Measurements from ENCODE around the gene CXXC1. TPM values are rescaled to one million over a fixed set of nuclear protein-coding genes. Genes with fewer than 3 reads are reported as not detected.

The CXXC1 gene
- total and polyA plus RNA-seq, 2 of the 13 experiments (the other 11 are each of a cell fraction or from before 2014, with no cell fraction given), result 32.9 to 39.0 TPM

GRCh38 chr18:50313873-50314460, 26.5 kb upstream of the CXXC1 start:
- Histone ChIP-seq H3K4me2 (ENCODE audit: low read depth, low read length) (peak overlapping the region; percentile 41), H3K9me3 (ENCODE audit: low read length) (no peaks in the 10 kb centered on the region), H4K20me1 (ENCODE audit: insufficient read depth, low read length) (no peaks in the 10 kb centered on the region), H3K27me3 (ENCODE audit: control insufficient read depth in 1 of 2, insufficient read depth in 2 of 2, low read length in 2 of 2) (no peaks in the 10 kb centered on the region), H3K36me3 (replicated peaks in 1 of 2; ENCODE audit: control insufficient read depth in 1 of 2, insufficient read depth in 2 of 2, low read length in 2 of 2) (no peaks in the 10 kb centered on the region), H3K4me1 (ENCODE audit: insufficient read depth, low read length) (peaks cover 33% of the 10 kb centered on the region), H3K27ac (ENCODE audit: extremely low read length, insufficient read depth, low read length) (no peak overlapping the region), H2AFZ (ENCODE audit: low read length) (no peak overlapping the region), H3K9ac (ENCODE audit: insufficient read depth, low read depth, low read length) (no peak overlapping the region), H3K4me3 (replicated peaks in 1 of 3; ENCODE audit: insufficient read depth in 1 of 3, low read depth in 2 of 3, low read length in 3 of 3) (no peak overlapping the region), H3K79me2 (ENCODE audit: insufficient read depth, low read length) (no peaks in the 10 kb centered on the region)
- CTCF ChIA-PET (ENCODE audit: low intra/inter-chr PET ratio, low total read pairs), result no interaction called here
- no TSS peak for BruUV-seq (replicated peaks)
- in situ Hi-C loops (cut with HindIII; ENCODE audit: extremely low pct_ligation_motif_present, low pct_unique_long_range_greater_than_20kb), result no loop called here
- peak; percentile 35; the same call in 1 of the 3 replicates for ATAC-seq
- no peak for FAIRE-seq
- POLR2A ChIA-PET, result no interaction called here
- 0% methylated on average over 2 of the region's 2 CpGs for WGBS (ENCODE audit: low lambda C conversion rate)
- intact Hi-C loops (cut with micrococcal nuclease; ENCODE audit: unreplicated experiment), result no loop called here
- no peak for DNase-seq (ENCODE audit: low spot score)
- TF ChIP-seq TFAP4 (IDR thresholded peaks at IDR 0.05; ENCODE audit: borderline replicate concordance, low read depth) (peak; percentile 41), NR2F6 (IDR thresholded peaks at IDR 0.05) (peak; percentile 52; the same call in 1 of the 2 replicates), NR2F6 (CRISPR knock-in tag; IDR thresholded peaks at IDR 0.05) (peak; percentile 35; the same call in 1 of the 2 replicates), ZZZ3 (CRISPR knock-in tag; IDR thresholded peaks at IDR 0.05; ENCODE audit: borderline replicate concordance) (no peak), ATRX (CRISPR knock-in tag; IDR thresholded peaks at IDR 0.05; ENCODE audit: borderline replicate concordance) (no peak), HNF4A (CRISPR knock-in tag; IDR thresholded peaks at IDR 0.05) (0 out of 2 replicates have a peak, but pooled peaks have one; percentile 15), NR2F1 (CRISPR knock-in tag; IDR thresholded peaks at IDR 0.05) (0 out of 4 replicates have a peak, but pooled peaks of 1 of the 2 experiments have one; percentile 10)

- WGBS (ENCODE audit: low lambda C conversion rate), result 50% methylated on average over 2 of the region's 2 CpGs
- H3K79me2 ChIP-seq (ENCODE audit: insufficient read depth, low read length), result no peaks in the 10 kb centered on the region
- no peak overlapping the region for H3K4me3 ChIP-seq (replicated peaks in 1 of 3; ENCODE audit: insufficient read depth in 1 of 3, low read depth in 2 of 3, low read length in 3 of 3)
- no peaks in the 10 kb centered on the region for H3K27me3 ChIP-seq (ENCODE audit: control insufficient read depth in 1 of 2, insufficient read depth in 2 of 2, low read length in 2 of 2)
- no peaks in the 10 kb centered on the region for H3K9me3 ChIP-seq (ENCODE audit: low read length)
- TF ChIP-seq ZBTB49 (CRISPR knock-in tag; IDR thresholded peaks at IDR 0.05; ENCODE audit: borderline replicate concordance) (no peak), ATF7 (IDR thresholded peaks at IDR 0.05) (peak; percentile 98), ATF7 (CRISPR knock-in tag; IDR thresholded peaks at IDR 0.05) (no peak), CREB1 (IDR thresholded peaks at IDR 0.05) (peak; percentile 93), CREB1 (CRISPR knock-in tag; IDR thresholded peaks at IDR 0.05) (no peak)
- H3K4me1 ChIP-seq (ENCODE audit: insufficient read depth, low read length), result peaks cover 41% of the 10 kb centered on the region
- no peak overlapping the region for H3K9ac ChIP-seq (ENCODE audit: insufficient read depth, low read depth, low read length)
- POLR2A ChIA-PET, result no interaction called here
- H3K4me2 ChIP-seq (ENCODE audit: low read depth, low read length), result peak overlapping the region; percentile 41; the same call in 1 of the 2 replicates
- CTCF ChIA-PET (ENCODE audit: low intra/inter-chr PET ratio, low total read pairs), result no interaction called here
- intact Hi-C loops (cut with micrococcal nuclease; ENCODE audit: unreplicated experiment) (no loop called here), in situ Hi-C loops (cut with HindIII; ENCODE audit: extremely low pct_ligation_motif_present, low pct_unique_long_range_greater_than_20kb) (no loop called here)
- no TSS peak for BruUV-seq (replicated peaks)
- H3K27ac ChIP-seq (ENCODE audit: extremely low read length, insufficient read depth, low read length), result no peak overlapping the region
- DNase-seq (ENCODE audit: low spot score), result no peak
- H4K20me1 ChIP-seq (ENCODE audit: insufficient read depth, low read length), result no peaks in the 10 kb centered on the region
- no peaks in the 10 kb centered on the region for H3K36me3 ChIP-seq (replicated peaks in 1 of 2; ENCODE audit: control insufficient read depth in 1 of 2, insufficient read depth in 2 of 2, low read length in 2 of 2)
- ATAC-seq, result no peak
- H2AFZ ChIP-seq (ENCODE audit: low read length), result no peak overlapping the region
- FAIRE-seq, result no peak
Measured at GRCh38 chr18:50313031-50313607, 25.6 kb upstream of the CXXC1 start.
